HG03442 (cell line): ENCODE data around the gene NKX2-8.
"Not testable (repeated sequence)": the region's sequence is repeated elsewhere in the genome, so short reads cannot be mapped to it uniquely, and the experiment has no call there.

Experiments used
- ATAC-seq: cut with Tn5 transposase; IDR thresholded peaks from one replicate; pipeline ENCODE4 v1.9.1; 2021; ENCODE audit warnings: mild to moderate bottlenecking, moderate library complexity; ENCODE audit not compliant: unreplicated experiment

NKX2-8 gene

DNA sequence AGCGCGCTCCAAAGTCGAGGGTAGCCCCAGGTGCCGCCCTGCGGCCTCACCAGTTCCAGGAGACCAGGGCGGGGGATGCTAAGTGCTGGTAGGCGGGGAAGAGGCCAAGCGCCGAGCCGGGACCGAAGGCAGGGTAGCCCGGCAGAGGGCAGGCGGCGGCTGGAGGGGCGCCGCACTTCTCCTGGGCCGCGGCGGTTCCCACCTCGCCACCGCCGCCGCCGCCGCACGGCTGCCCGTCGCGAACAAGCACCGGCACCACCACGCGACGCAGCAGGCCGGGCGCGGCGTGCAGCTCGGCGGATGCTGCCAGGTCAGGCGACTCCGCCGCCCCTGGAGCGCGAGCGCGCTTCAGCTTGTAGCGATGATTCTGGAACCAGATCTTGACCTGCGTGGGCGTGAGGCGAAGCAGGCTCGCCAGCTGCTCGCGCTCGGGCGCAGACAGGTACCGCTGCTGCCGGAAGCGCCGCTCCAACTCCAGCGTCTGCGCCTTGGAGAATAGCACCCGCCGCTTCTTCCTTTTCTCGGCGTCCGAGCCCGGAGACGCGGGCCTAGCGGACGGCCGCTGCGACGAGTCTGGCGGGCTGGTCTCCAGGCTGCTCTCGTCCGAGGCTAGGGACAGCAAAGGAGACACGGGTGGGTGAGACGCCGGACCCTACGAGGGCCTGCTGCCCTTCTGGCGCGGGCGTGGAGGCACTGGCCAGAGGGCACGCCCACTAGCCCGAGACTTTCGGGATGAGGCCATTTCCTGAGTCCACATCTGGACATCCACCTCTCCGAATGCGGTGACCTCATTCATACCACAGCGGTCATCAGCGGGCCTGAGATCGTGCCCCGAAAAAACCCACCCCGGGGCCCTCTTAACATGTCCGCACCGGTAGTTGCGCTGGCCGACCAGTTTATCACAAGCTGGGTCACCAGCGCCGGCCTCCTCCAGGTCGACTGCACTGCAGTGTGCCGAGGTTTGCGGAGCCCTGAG lies 1.3 kb downstream of the NKX2-8 start:
- ATAC-seq, result peak; percentile 51

DNA sequence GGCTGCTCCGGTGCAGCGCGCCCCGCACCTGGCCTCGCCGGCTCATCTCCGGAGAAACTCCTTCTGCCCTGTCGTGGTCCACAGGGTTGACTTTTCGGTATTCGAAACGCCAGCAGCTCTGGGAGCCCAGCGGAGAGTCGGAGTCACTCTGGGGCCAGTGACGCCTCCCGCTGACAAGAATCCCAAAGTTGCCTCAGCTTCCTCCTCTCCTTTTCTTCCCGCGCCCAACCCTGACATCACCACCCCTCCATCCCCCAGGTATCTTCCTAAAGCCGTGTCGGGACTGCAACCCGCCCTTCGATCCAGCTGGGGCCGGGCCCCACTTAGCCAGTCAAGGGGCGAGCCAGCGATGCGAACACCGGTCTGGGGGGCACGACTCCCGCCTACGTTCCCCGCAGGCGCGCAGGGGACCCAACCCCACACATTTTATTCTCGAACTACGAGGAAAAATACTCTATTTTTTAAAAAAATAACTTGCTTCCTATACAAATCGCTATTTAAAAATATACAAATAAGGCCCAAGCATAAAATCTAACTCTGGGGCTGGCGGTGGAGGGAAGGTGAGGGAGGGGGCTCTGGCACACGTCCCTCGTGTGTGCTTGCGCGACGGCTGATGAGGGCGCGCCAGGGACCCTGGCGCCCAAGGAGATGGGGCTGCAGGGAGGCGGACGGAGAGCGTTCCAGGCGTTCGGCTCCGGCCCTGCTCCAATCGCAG lies 2.1 kb downstream of the NKX2-8 start:
- no peak for ATAC-seq

DNA sequence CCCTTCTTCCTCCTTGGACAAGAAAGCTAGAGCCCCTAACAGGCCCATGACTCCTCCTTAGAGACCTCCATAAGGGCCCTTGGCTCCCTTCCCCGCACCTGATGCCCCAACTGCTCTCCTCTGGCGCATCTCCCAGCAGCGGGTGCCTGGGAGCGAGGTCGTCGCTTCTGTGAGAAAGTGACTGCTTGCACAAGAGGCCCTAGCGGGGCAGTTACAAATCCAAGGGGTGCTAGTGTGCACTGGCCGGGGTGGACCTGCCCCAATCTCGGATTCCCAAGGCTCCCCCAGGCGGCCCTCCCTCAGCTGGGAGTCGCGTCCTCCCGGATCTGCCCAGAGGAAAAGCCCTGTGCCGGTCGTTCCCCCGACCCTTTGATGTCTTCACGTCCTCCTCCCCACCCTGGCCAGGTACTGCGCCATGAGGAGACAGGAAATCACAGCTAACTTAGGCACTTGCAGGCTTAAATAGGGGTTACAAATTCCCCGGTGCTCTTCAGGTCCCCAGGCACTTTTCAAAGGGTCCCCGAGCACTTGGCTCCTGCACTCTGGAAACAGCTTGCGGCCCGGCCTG lies 2.8 kb downstream of the NKX2-8 start:
- no peak for ATAC-seq

DNA sequence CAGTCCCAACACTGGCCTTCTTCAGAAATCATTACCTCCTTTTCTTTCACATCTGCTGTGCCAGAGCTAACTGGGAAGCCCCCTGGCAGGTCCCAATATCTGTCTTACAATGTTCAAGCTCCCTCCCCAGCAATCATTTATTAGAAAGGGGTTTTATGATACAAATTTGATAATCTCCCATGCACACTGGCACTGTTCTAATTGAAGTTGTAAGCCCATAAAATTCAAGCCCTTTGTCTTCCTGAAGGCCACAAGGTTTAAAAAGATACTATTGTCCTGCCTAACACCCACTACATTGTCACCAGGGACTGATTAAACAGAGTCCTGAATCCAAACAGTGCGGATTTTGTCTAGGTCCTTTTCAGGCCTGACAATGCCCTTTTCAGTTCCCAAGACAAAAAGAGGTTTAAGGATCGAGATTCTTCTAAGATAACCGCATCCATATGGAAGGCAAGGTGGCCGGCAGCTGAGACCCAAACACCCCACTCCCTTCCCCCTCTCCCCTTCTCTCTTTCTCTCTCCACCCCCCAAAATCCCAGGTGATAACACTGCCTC lies 3.3 kb downstream of the NKX2-8 start:
- no peak for ATAC-seq

DNA sequence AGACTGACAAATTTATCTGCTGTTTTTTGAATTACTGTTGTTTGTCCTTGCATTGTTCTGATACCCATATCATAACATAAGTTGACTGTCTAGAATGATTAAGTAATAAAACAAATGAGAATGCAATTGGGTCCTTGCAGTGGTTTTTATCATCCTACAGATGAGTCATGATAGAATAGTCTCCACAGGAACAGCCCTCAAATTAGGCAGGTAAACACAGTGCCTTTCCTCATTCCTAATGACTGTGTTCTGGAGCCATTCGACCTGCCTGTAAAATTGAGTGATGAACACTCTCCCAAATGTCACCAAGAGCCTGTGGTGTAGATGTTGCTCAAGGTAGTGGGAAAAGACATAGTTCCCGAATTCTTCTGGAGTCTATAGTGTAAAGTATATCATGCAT lies 12.3 kb downstream of the NKX2-8 start:
- no peak for ATAC-seq

DNA sequence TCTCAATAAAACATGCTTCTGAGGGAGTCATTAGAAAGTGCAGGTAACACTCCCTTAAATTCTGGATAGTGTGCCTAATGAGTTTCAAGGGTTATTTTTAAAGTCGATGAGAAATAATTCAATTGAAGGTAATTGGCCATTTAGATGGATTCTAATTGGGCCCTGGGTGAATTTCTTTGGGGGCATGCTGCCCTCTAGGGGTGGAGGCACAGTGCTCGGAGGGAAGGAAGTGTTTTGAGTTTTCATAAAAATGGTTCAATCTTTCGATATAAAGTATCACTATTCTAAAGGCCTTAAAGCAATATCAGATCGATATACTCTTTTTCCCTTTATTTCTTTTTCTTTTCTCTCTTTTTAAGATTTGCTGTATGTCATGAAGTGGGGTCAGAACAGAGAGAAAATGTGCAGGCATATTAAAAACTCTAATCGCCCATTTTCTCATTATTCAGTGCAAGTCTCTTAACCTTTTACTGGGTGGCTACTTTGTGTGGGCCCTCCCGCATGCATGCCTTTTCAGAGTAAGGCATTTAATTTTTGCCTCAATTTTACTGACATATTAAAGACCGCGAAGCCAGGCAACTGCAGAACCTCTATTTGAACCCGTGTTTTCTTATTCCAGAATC lies 25.5 kb downstream of the NKX2-8 start:
- no peak for ATAC-seq

DNA sequence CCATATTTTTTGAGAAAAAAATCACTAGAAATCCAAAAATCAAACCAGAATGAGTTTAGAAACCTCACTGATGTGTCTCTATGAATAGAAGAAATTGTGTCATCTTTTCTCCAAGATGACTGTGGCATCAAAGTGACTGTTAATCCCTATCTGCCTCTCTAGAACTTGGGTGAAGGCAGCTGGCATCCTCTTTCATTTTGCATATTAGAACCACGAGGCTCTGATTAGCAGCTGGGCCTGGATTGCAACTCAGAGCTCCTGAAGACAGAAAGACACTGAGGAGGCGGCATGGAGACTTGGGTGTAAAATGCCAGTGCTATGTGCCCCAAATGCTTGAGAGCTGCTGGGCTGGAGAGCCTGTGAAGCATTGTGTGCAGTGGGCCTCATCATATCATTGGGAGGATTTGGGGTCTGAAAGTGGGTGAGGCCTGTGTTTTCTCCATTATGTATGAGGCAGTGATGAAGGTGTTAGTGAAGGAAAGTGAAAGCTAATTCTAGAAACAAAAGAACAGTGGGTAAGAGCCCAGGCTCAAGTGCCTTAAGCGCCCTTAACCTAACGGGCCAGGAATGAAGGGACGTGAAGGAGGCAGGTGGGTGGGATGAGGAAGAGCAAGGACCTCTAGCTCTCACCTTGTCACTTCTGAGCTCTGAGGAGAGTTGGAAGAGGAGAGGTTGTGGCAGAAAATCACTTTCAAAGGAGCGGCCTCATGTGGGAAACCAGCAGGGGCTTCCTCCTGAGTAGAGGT lies 26.2 kb downstream of the NKX2-8 start:
- no peak for ATAC-seq

DNA sequence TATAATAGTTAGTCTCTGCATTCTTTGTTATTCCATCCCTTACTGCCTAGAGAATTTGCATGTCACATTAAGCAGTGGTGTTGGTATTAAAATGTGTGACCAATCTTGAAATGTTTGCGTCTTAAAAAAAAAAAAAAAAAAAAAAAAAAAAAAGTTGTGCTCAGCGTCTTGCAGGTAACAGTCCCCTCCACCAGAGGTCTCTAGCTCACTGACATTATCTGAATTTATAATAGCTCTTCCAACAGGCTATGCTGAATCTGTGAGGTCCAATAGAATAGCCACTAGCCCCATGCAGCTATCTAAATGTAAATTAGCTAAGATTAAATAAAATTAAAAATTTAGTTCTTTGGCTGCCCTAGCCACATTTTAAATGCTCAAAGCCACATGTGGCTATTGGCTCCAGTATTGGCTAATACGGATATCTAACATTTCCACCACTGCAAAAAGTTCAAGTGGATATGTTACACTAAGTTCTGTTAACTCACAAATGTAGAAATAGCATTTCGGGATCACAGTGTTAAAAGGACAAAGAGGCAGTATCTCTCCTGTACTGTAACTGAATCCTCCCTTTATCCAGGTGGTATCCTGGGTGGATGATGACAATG lies 28.7 kb downstream of the NKX2-8 start:
- ATAC-seq, result peak; percentile 72

DNA sequence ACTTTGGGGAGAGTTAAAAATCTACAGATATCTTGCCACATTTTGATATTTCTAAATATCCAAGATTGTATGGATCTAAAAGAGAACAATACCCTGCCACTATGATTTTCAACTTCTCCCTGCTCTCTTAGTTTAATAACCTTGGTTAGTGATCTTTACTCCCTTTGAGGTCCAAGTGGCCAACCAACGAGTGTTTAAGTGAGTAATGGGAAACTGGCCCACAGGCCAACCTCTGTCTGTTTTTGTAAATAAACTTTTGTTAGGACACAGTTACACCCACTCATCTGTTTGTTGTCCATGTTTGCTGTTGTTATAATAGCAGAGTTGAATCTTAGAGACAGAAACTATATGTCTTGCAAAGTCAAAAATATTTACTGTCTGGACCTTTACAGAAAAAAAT lies 31.5 kb downstream of the NKX2-8 start:
- no peak for ATAC-seq

DNA sequence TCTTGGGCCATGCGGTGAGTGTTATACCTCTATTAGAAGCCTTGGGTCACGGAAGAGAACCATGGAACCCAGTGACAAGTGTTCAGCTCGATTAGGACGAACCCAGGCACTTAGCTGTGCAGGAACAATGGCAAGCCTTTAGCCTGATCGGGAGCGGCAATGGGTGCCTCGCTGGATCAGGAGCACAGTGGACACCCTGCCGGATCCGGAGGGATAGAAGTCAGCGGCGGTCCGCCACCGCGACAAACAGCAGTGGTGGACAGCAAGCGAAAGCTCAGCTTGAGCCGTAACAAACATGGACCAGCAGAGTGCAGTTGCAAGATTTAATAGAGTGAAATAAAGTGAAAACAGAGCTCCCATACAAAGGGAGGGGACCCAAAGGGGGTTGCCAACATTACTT lies 38.1 kb downstream of the NKX2-8 start:
- ATAC-seq, result not testable (repeated sequence)

DNA sequence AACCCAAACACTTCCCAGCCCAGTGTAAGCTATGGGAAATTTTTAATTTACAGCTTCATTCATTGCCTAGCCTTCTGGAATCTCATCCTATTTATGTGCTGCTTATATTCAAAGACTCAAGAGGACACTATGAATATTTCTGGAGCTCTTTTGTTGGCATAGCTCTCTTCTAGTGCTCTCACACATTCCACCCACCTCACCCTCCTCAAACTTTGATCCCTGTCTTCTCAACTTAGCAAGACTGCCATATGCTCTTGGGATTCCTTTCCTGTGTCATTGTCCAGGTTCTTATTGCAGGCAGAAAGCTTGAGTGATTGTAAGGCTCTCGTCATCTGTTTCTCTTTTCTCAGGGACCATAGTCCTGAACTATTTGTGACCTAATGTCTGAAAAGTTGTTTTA lies 44.4 kb downstream of the NKX2-8 start:
- no peak for ATAC-seq
